ENCODE measurements around the gene VAV1.

- TF ChIP-seq EZH2 (optimal IDR thresholded peaks at IDR 0.05; ENCODE audit: low read depth, low read length): no peak
- no peak for TF ChIP-seq CTCF (IDR thresholded peaks at IDR 0.05; ENCODE audit: low read length)
Measured at GRCh38 chr19:6788896-6789295, 16.4 kb downstream of the VAV1 start.

Measured in MM.1S (cell line).